Tibial artery (tissue), 4 donors: Measurements from ENCODE around the gene RNF121.

ENCODE experiments used
- DNase-seq, 2 donors: peaks; one replicate each; pipeline ENCODE4 v3.0.0-alpha.2; 2019
- H3K27ac ChIP-seq, 2 donors: fragments of 200-600 bp; sonication (generic) in 1 of 2; 1 replicate in 1 of 2; 2 replicates in 1 of 2; pipeline ENCODE4 v1.5.1; 2018 to 2019; ENCODE audit warnings: mild to moderate bottlenecking in 1 of 2
- H3K27me3 ChIP-seq, 2 donors: fragments of 200-600 bp; sonication (generic) in 1 of 2; one replicate each; pipeline versions ENCODE4 v1.5.1 to v1.6.0; 2016 to 2019
- H3K36me3 ChIP-seq, 3 donors: fragments of 200-600 bp; sonication (generic) in 2 of 3; one replicate each; pipeline ENCODE4 v1.5.1; 2016 to 2019; ENCODE audit warnings: mild to moderate bottlenecking in 2 of 3
- H3K4me1 ChIP-seq, 4 donors: fragments of 200-600 bp; sonication (generic) in 2 of 4; 1 replicate in 3 of 4; 2 replicates in 1 of 4; pipeline ENCODE4 v1.5.1; 2016 to 2019
- H3K4me3 ChIP-seq, 2 donors: fragments of 200-600 bp; sonication (generic) in 1 of 2; 1 replicate in 1 of 2; 2 replicates in 1 of 2; pipeline ENCODE4 v1.5.1; 2018 to 2019; ENCODE audit warnings: mild to moderate bottlenecking in 2 of 2
- H3K9me3 ChIP-seq, 3 donors: fragments of 200-600 bp; sonication (generic) in 1 of 3; one replicate each; pipeline ENCODE4 v1.5.1; 2016 to 2019
- intact Hi-C: fragments of 100-400 bp; cut with DNase I; formaldehyde crosslinking; loops from one replicate; pipeline ENCODE4 v1.15.0; 2023; ENCODE audit warnings: low total_unique reads
- TF ChIP-seq, protein P1 (sequence below), 2 experiments: fragments of 200-600 bp in 1 of 2; fragments of 450-650 bp in 1 of 2; IDR thresholded peaks; one replicate each; pipeline ENCODE4 v1.5.1; 2017 to 2019; ENCODE audit warnings: antibody characterized with exemption in 2 of 2, mild to moderate bottlenecking in 1 of 2, moderate library complexity in 1 of 2

RNF121 gene

DNA sequence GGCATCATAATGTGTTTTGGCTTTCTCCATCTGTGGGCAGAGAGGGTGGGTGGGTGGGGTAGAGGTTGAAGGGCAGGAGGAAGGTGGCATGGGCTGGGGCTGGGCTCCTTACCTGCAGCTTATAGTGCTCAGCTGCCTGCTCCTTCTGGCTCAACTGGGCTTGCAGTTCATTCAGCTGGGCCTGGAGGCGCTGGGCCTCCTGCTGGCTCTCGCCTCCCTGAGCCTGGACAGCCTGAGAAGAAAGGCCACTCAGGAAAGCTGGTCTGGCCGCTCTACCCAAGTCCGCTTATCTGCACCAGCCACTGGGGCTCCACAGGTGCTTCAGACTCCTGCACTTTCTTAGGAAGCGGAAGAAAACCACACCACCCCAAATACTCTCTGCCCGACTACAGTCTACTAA lies 80.3 kb downstream of the RNF121 start:
- DNase-seq = no peak
- intact Hi-C loops = no loop called here
- H3K4me3 ChIP-seq = no peak overlapping the region
- H3K9me3 ChIP-seq = no peaks in the 10 kb centered on the region
- H3K36me3 ChIP-seq = peaks cover 98 to 100% (median 100%) of the 10 kb centered on the region in 3 donors
- no peaks in the 10 kb centered on the region for H3K27me3 ChIP-seq
- TF ChIP-seq, protein P1, sequence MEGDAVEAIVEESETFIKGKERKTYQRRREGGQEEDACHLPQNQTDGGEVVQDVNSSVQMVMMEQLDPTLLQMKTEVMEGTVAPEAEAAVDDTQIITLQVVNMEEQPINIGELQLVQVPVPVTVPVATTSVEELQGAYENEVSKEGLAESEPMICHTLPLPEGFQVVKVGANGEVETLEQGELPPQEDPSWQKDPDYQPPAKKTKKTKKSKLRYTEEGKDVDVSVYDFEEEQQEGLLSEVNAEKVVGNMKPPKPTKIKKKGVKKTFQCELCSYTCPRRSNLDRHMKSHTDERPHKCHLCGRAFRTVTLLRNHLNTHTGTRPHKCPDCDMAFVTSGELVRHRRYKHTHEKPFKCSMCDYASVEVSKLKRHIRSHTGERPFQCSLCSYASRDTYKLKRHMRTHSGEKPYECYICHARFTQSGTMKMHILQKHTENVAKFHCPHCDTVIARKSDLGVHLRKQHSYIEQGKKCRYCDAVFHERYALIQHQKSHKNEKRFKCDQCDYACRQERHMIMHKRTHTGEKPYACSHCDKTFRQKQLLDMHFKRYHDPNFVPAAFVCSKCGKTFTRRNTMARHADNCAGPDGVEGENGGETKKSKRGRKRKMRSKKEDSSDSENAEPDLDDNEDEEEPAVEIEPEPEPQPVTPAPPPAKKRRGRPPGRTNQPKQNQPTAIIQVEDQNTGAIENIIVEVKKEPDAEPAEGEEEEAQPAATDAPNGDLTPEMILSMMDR (IDR thresholded peaks at IDR 0.05) = no peak
- no peak overlapping the region for H3K27ac ChIP-seq
- H3K4me1 ChIP-seq = peaks cover 4 to 27% (median 19%) of the 10 kb centered on the region in 4 donors

DNA sequence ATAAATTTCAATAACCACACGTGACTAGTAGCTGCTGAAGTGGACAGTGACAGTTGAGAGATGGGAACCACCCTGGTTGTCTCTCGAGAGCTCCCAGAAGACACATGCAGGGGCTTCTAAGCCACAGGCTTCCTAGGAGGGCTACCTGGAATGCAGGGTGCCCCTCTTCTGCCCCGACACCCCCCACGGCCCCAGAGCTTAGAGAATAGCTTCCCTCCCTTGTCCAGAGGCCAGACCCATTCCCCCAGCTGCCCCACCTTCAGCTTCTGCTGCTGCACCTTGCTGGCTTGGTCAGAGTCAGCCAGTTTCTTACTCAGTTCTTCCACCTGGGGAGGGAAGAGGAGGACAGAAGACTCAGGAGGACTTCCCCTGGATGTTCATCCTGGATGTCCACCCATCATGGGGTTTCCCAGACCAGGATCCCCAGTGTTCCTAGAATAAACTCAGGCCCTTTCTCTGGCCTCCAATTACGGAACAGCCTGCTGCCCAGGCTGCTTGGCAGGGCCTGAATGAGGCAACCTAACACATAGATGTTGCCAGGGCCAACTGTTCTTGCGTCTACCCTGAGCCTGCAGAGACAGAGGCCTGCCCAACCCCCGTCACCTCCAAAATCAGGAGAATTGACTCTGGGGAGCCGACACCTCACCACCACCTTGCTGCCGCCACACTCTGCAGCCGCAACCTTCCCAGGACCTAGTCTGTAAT lies 81.8 kb downstream of the RNF121 start:
- H3K4me3 ChIP-seq = no peak overlapping the region
- H3K27me3 ChIP-seq = no peaks in the 10 kb centered on the region
- intact Hi-C loops = no loop called here
- H3K36me3 ChIP-seq = peaks cover 98 to 100% (median 100%) of the 10 kb centered on the region in 3 donors
- TF ChIP-seq, protein P1 (IDR thresholded peaks at IDR 0.05) = no peak
- peaks cover 4 to 37% (median 25%) of the 10 kb centered on the region in 4 donors for H3K4me1 ChIP-seq
- DNase-seq = no peak
- no peak overlapping the region for H3K27ac ChIP-seq
- no peaks in the 10 kb centered on the region for H3K9me3 ChIP-seq

DNA sequence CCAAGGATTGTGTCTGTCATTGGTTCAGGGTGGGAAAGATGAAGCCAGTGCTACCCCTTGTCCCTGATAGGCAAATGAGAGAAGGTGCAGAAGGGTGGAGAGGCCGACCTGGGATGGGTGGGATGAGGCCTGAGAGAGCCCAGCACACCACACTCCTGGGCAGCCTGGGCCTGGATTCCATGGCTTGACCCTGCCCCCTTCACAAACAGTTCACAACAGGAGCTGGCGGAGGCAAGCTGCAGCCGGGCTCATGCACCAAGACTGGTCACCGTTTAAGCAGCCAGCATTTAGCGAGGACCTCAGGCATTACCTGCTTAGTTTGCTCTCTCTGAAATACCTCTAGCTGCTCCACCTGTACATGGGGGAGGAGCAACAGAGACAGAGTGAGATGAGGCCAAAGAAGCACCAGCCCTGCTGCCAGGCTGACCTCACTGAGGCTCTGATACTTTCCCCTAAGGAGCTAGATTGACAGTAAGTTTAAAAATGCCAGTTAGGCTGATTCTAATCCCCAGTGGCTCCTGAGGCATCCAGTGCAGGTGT lies 83.3 kb downstream of the RNF121 start:
- Histone ChIP-seq H3K4me3 (no peak overlapping the region), H3K4me1 (peaks cover 4 to 37% (median 25%) of the 10 kb centered on the region in 4 donors), H3K9me3 (no peaks in the 10 kb centered on the region), H3K27ac (peak overlapping the region; percentile 8 to 46), H3K27me3 (no peaks in the 10 kb centered on the region), H3K36me3 (peaks cover 98 to 100% (median 100%) of the 10 kb centered on the region in 3 donors)
- intact Hi-C loops = no loop called here
- TF ChIP-seq, protein P1 (IDR thresholded peaks at IDR 0.05) = no peak
- no peak for DNase-seq

DNA sequence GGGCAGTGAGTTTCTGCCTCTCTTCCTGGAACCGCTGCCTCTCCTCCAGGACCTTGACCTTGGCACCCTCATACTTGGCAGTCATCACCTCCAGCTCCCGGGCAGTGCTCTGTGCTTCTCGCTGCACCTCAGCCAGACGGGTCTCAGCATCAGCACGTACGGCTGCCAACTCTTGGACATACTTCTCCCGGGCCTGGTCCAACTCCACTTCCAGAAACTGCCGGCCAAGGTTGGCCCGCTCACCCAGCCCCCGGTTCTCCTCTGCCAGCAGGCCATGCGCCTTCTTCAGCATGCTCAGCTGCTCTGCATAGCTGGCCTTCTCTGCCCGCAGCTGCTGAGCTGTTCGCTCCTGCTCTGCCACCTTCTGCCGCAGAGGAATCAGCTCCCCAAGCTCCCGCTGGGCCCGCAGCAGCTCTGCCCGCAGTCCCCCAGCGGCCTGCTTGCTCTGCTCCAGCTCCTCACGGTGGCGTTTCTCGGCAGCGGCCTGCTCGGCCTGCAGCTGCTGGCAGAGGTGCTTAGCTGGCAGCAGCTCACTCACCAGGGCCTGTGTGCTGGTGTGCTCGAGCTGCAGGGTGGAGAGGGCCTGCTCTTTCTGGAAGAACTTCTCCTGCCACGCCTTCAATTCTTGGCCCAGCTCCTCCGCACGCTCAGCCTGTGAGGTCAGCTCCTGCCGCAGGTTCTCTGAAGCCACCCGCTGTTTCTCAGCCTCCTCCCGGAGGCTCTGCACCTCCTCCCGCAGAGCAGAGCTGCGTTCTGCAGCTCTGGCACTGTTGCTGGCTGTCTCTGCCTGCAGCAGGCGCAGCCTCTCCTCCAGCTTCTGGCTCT lies 84.3 kb downstream of the RNF121 start:
- H3K4me3 ChIP-seq = no peak overlapping the region
- intact Hi-C loops = no loop called here
- peaks cover 98 to 100% (median 100%) of the 10 kb centered on the region in 3 donors for H3K36me3 ChIP-seq
- peak; percentile 53 to 80 for DNase-seq
- H3K4me1 ChIP-seq = peaks cover 4 to 37% (median 25%) of the 10 kb centered on the region in 4 donors
- H3K27ac ChIP-seq = peak overlapping the region; percentile 8 to 46
- no peaks in the 10 kb centered on the region for H3K9me3 ChIP-seq
- no peaks in the 10 kb centered on the region for H3K27me3 ChIP-seq
- TF ChIP-seq, protein P1 (IDR thresholded peaks at IDR 0.05) = peak in 1 of 2 experiments; percentile 8

DNA sequence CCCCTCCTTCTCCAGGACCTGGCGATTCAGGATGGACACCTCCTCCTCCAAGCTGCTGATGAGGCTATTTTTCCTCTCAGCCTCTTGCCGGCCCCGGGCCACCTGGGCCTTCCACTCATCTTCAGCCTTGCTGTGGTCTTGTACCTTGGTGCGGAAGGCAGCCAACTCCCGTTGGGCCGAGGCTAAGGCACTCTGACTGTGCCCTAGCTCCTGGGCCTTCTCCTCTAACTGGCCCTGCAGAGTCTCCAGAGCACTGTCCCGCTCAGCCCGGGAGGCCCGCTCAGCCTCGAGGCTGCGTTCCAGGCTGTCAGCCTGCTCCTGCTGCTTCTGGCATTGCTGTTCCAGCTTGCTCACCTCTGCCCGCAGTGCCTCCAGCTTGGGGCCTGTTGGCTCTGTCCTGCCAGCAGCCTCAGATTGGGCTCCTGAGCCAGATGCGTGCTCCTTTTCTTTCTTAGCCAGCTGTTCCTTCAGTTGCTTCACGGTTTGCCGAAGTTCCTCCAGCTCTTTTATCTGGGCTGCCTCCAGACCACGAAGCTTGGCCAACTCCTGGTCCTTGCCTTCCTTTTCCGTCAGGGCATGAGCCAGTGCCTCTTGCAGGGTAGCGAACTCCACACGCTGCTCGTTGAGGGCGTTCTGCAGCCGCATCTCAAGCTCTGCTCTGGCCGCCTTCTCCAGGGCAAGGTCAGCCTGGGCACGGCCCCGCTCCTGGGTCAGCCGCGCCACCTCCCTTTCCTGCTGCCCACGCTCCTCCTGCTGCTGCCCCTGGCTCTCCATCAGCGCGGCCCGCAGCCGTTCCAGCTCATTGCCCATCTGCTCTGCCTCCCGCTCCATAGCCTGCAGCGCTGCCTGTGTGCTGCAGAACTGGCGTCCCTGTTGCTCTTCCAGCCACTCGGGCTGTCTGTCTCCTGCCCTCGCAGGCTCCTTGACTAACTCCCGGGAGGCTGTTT lies 85.2 kb downstream of the RNF121 start:
- H3K27ac ChIP-seq = peak overlapping the region; percentile 8 to 46
- intact Hi-C loops = no loop called here

More for the DNA sequence above, 85.2 kb downstream of the RNF121 start:
- Histone ChIP-seq H3K4me3 (no peak overlapping the region), H3K27me3 (no peaks in the 10 kb centered on the region), H3K9me3 (no peaks in the 10 kb centered on the region), H3K4me1 (peaks cover 4 to 37% (median 25%) of the 10 kb centered on the region in 4 donors), H3K36me3 (peaks cover 98 to 100% (median 100%) of the 10 kb centered on the region in 3 donors)
- DNase-seq = peak in 1 of 2 donors; percentile 66
- TF ChIP-seq, protein P1 (IDR thresholded peaks at IDR 0.05) = no peak
